ENCODE results near the gene CDC40. TPM values are rescaled to one million over a fixed set of nuclear protein-coding genes. Genes with fewer than 3 reads are reported as not detected.
"Not testable (repeated sequence)": the region's sequence is repeated elsewhere in the genome, so short reads cannot be mapped to it uniquely, and the experiment has no call there.

Gene CDC40
- total RNA-seq, 2 donors from 2014 or later: 17.7 to 18.3 TPM

DNA sequence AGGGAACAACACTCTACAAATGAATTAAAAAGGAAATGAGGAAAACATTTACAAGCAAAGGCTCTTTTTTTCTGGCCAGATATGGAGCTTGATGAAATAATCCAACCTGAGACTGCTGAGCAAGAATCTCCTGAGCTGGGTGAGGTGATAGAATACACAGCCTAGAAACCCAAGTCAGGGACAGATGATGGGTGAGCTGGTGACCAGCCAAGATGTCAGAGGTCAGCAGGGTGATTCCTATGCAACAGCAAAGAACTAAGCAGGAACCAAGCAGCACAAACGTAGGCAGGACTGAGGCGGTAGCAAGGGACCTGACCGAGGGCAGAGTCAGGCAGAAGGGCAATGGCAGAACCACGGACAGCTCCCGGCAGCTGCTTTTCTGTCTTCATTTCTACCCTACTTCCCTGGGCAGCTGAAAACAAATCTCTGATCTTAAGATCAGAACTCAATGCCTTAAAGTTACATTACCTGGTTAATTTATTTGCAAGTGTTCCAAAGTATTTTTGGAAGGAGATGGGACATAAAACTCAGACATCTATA lies 75.1 kb downstream of the CDC40 start:
- ATAC-seq (no peak), DNase-seq (peak in 1 of 2 donors; percentile 9)
- intact Hi-C loops (cut with DNase I, micrococcal nuclease): no loop called here

DNA sequence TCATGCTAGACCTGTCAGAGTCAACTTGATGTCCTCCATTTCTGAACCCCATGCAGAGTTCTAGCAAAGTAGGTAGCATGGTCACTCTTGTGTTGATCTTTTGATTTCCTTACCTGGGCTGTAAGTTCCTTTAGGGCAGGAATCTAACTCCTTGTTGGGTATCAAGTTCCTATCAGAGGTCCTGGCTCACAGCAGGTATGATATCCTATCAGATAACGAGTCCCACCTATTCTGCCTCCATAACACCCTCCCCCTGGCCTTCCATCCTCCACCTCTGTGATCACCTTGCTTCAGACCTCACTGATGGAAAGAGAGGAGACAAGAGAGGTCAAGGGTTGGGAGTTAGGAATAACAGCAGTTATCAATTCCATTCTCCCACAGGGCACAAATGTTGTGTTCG lies 76.1 kb downstream of the CDC40 start:
- DNase-seq: no peak
- intact Hi-C loops (cut with DNase I, micrococcal nuclease): no loop called here
- ATAC-seq: no peak

DNA sequence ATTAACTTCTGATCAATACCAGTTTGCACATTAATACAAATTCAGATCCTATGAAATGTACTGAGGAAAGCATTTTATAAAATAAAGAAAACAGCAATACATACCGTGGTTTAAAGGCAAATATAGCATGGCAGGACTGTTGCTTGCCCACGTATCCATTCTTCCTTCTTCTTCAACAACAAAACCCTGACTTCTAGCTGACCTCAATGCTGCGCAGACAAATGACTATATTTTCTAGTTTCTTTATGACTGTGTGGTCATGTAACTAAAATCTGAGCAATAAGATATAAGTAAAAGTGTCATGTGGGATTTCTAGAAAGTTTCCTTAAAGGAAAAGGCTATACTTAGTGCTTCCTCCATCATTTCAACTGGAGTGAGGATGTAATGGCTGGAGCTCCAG lies 85.0 kb downstream of the CDC40 start:
- no peak for ATAC-seq
- intact Hi-C loops (cut with DNase I, micrococcal nuclease): no loop called here
- no peak for DNase-seq

DNA sequence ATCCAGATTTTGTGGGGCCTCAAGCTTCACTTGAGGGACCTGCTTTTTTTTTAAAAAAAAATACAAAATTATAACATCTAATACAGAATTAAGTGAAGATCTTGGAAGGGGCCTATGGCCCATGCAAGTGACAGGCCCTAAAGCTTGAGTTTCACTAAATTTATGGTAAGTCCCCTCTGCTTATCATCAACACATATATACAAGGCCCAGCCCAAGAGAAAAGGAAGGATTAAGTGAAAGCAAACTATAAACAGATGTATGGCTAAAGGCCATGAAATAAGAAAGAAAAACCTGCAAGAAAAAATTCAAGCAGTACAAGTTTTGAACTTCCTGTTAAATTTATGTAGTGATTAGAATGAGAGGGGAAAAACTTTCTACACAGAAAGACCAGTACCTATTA lies 86.8 kb downstream of the CDC40 start:
- no peak for ATAC-seq
- intact Hi-C loops (cut with DNase I, micrococcal nuclease): no loop called here
- DNase-seq: no peak

DNA sequence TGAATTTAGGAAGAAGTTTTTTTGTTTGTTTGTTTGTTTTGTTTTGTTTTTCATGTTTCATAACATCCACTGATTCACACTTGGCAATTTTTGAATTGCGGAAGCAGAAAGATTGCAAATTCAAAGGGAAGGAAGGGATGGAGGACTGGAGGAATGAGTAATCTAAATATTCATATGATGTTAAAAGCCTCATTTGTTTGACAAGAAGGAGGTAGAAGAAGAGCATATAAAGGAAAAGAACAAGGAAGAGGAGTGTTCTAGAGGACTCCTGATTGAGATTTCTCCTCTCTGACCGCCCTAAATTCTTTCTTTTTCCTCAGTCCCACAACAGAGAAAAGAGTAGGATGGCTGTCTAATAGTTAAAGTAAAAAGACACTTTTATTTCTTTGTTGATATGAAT lies 89.4 kb downstream of the CDC40 start:
- ATAC-seq (no peak), DNase-seq (no peak)
- intact Hi-C loops (cut with DNase I, micrococcal nuclease): no loop called here

DNA sequence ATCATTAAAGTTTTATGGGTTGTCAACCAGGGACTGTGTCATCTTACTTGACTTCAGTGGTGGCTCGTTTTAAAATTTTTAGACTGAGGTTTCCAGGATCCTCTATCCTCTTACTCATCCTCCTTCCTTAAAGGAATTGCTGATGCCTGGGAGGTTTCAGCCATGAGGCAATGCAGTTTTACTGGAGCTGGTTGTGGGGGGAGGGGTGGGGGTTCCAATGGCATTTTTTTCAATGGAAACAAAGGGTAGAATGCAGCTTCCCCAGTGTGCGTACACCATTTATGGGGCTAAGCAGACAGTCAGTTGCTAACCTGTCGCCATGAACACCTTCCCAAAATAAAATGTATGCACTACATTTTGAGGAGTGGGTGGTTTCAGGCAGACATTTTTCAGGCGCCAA lies 89.9 kb downstream of the CDC40 start:
- intact Hi-C loops (cut with DNase I, micrococcal nuclease): no loop called here
- no peak for DNase-seq
- ATAC-seq: no peak

GRCh38 chr6:110271732-110272022 lies 91.5 kb downstream of the CDC40 start:
- intact Hi-C loops (cut with DNase I, micrococcal nuclease): no loop called here
- DNase-seq (no peak), ATAC-seq (no peak)

GRCh38 chr6:110272781-110273180 lies 92.6 kb downstream of the CDC40 start:
- intact Hi-C loops (cut with DNase I, micrococcal nuclease); ATAC-seq: not testable (repeated sequence)

DNA sequence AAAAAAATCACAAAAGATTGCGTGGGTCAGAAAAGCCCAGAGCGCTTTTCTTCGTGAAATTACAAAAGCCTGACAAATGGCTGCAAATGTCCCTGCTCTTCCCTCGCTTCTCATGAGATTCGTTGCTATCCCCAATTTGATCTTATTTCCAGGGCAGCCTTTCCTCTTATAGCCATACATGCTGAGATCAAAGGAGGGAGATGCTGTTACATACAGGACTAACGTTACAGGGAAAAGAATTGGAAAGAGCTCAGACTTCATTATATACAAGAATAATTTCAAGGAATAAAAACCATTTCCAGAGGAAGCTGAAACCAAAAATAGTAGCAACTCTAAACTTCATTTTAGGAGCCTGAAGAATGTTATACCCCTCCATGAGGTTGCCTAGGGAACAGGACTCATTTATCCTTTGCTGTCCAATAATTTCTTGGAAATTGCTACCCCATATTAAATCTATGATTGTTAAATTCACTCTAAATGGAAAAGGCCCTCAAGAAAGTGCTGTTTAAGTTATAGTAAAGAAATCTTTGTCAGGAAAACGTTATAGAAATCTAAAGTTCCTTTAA lies 97.0 kb downstream of the CDC40 start:
- ATAC-seq: no peak
- DNase-seq: no peak
- intact Hi-C loops (cut with DNase I, micrococcal nuclease): no loop called here

More at GRCh38 chr6:110272781-110273180, 92.6 kb downstream of the CDC40 start:
- DNase-seq: not testable (repeated sequence)

Other genes with a start within 250 kb of the CDC40 start
- not detected for gene GPR6, start 202.1 kb upstream of the CDC40 start, total RNA-seq
- 1 to 10 TPM; 2.8 to 4.1 TPM for gene WASF1, start 757 bp upstream of the CDC40 start, total RNA-seq
- 1 to 10 TPM in 1 of 2 donors, under 1 TPM in 1; 0.31 to 4.3 TPM for gene METTL24, start 177.9 kb downstream of the CDC40 start, total RNA-seq
- 1 to 10 TPM; 2.0 to 3.5 TPM for gene DDO, start 235.1 kb downstream of the CDC40 start, total RNA-seq

Data from left colon (tissue), 2 donors.